AG10803 (cell line): ENCODE results near the gene SDCBP2.

Experiments
- DNase-seq: peaks from one replicate; pipeline ENCODE4 v3.0.0; 2010; ENCODE audit warnings: low read depth
- H3K4me3 ChIP-seq: 2 replicates; pipeline ENCODE4 v1.5.1; 2011; ENCODE audit warnings: mild to moderate bottlenecking, low read length, control low read depth
- TF ChIP-seq, protein P1 (sequence below): conservative IDR thresholded peaks from 2 replicates; pipeline ENCODE4 v1.5.1; 2011; ENCODE audit warnings: mild to moderate bottlenecking, low read length, control low read depth, inconsistent platforms

The SDCBP2 gene

DNA sequence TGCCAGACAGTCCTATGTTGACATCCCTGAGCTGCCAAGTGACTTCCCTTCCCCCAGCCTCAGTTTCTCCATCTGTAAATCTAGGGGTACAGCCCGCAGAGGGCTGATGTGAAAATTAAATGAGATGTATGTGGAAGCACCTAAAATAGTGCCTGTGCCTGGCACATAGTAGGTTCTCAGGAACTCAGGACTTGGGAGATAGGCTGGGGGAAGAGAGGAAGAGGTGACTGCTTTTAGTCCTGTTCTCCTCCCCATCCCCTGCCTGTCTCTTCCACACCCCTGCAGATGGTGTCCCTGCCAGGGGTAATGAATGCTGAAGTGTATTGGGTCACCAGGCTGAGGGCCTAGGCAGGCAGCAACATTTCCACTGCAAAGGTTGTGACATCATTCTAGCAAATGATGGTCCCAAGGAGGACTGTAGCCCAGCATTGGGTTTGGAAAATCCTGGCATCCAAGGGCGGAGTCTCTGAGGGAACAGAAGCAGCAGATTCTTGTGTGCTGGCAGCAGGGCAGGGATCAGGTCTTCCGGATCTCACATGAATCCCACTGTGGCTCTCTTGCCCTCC lies 61.0 kb downstream of the SDCBP2 start:
- H3K4me3 ChIP-seq: no peak overlapping the region
- DNase-seq: no peak
- TF ChIP-seq, protein P1, sequence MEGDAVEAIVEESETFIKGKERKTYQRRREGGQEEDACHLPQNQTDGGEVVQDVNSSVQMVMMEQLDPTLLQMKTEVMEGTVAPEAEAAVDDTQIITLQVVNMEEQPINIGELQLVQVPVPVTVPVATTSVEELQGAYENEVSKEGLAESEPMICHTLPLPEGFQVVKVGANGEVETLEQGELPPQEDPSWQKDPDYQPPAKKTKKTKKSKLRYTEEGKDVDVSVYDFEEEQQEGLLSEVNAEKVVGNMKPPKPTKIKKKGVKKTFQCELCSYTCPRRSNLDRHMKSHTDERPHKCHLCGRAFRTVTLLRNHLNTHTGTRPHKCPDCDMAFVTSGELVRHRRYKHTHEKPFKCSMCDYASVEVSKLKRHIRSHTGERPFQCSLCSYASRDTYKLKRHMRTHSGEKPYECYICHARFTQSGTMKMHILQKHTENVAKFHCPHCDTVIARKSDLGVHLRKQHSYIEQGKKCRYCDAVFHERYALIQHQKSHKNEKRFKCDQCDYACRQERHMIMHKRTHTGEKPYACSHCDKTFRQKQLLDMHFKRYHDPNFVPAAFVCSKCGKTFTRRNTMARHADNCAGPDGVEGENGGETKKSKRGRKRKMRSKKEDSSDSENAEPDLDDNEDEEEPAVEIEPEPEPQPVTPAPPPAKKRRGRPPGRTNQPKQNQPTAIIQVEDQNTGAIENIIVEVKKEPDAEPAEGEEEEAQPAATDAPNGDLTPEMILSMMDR: no peak

DNA sequence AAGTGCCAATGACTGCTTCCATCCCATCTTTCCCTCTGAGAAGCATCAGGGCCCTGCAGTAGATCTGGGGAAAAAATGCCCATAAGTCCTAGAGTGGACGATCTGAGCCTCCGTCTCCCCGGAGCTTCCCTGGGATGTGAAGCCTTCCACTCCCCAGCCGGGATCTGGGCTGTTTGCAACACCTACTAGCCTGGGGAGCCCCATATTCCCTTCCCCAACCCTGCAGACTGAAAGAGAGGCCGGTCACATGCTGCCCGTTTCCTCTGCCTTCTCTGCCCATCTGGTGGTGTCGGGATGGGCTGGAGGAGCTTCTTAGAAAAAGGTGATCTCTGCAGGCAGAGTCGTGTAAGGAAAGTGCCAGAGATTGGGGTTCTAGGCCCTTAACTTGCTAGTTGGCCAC lies 61.8 kb downstream of the SDCBP2 start:
- no peak for DNase-seq
- H3K4me3 ChIP-seq: peak overlapping the region; percentile 62
- TF ChIP-seq, protein P1: no peak

DNA sequence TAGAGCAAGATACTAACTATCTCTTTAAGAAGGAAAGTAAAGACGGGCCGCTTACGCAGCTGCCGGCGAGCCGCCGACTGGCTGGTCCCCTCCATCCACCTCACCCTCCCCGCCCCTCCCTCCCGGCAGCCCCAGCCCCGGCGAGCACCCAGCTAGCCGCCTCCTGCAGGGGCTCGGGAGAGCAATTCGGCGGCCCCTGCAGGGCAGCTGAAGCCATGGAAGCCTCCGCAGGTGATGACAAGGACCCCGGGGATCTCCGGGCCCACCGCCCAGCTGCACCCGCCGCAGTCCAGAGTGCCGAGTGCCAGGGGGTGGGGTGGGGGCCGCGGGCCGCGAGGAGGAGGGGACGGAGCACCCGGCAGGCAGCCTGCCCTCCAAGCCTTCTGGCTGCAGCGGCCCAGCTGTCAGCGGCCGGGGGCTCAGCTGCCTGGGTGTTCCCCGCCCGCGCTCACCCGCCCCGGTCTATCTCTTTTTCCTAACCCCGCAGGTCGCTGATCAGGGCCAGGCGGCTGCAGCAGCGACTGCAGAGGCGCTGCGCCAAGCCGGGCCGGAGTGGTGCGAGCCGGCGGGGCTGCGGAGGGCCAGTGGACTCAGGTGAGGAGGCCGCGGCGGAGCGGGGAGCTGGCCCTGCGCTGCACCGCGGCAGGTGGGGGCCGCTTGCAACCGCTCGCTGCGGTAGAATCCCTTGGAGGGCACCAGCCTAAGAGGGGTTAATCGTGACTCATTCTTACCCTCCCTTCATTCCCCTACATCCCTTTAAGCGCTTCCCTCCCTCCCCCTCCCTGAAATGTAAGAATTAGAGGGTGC lies 62.6 kb downstream of the SDCBP2 start, which contains the start of gene SNPH:
SNPH (plus strand) TSS at position 128 of the 807 bp plus-strand sequence. CDS start 29,946 bp downstream, outside the sequence.
- DNase-seq: peak; percentile 70
- H3K4me3 ChIP-seq: peak within 1 kb of the TSS; percentile 62
- TF ChIP-seq, protein P1: no peak

DNA sequence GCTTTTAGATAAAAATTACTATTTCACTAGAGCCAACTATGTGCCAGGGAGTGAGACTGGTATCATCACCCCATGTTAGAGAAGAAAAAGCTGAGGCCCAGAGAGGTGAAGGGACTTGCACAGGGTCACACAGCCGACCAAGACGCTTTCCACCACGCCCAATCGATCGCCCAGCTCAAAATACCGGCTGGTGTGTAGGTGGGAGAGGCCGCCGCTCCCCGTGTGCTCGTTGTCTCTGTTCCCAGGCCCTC lies 63.1 kb downstream of the SDCBP2 start:
- peak overlapping the region; percentile 62 for H3K4me3 ChIP-seq
- DNase-seq: no peak
- TF ChIP-seq, protein P1: no peak

DNA sequence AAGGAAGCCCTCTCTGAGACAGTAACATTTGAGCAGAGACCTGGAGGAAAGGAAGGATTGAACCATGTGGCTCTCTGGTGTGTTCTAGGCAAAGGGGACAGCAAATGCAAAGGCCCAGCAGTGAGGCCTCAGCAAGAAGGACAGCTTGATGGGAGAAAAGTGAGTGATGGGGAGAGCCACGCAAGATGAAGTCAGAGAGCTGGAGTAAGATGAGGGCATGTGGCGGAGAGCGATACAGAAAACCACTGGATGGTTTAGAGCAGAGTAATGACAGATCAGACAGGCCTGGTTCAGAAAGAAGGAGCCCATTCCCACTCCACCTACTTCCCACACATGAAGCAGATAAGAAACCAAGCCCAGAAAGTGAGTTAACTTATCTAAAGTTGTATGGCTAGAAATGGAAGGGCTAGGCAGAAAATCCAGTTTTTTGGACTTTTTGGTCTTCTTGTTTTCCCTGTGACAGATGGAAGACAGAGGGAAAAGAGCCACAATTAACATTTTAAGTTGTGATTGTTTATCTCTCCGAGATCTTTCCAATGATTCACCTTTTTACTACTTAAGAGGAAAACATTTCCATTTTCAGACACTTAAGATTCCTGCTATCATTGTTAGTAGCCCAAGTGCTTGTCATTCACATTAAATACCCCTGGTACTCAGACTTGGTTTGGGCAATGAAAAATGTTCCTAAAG lies 63.6 kb downstream of the SDCBP2 start:
- no peak for DNase-seq
- TF ChIP-seq, protein P1: no peak
- H3K4me3 ChIP-seq: peak overlapping the region; percentile 62

DNA sequence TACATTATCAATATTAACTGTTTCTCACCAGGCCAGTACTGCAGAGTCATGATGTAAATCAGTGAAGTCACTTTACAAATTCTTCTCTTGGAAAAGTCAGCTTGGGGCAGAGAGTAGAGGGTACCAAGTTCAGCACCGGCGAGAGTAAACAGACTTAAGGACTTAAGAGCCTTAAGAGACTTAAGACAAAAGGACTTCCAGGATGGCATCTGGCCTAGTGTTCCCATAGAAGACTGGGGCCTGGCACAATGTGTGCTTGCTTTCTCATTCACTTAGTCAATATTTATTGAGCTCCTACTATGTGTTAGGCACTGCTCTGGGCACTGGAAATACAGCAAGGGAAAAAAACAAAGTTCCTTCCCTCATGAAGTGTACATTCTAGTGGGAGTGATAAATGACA lies 64.2 kb downstream of the SDCBP2 start:
- TF ChIP-seq, protein P1: no peak
- no peak overlapping the region for H3K4me3 ChIP-seq
- DNase-seq: no peak
